ENCODE results near the gene TRAPPC2. TPM values are rescaled to one million over a fixed set of nuclear protein-coding genes. Genes with fewer than 3 reads are reported as not detected.

TRAPPC2 gene
- total and polyA plus RNA-seq, 9 of the 15 experiments (the other 6 are each of a cell fraction or from before 2014, with no cell fraction given), result 10.3 to 30.6 (median 18.6) TPM

- TF ChIP-seq, protein P1, sequence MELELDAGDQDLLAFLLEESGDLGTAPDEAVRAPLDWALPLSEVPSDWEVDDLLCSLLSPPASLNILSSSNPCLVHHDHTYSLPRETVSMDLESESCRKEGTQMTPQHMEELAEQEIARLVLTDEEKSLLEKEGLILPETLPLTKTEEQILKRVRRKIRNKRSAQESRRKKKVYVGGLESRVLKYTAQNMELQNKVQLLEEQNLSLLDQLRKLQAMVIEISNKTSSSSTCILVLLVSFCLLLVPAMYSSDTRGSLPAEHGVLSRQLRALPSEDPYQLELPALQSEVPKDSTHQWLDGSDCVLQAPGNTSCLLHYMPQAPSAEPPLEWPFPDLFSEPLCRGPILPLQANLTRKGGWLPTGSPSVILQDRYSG (tag; conservative IDR thresholded peaks at IDR 0.05; ENCODE audit: low read depth), result no peak
- TF ChIP-seq, protein P2, sequence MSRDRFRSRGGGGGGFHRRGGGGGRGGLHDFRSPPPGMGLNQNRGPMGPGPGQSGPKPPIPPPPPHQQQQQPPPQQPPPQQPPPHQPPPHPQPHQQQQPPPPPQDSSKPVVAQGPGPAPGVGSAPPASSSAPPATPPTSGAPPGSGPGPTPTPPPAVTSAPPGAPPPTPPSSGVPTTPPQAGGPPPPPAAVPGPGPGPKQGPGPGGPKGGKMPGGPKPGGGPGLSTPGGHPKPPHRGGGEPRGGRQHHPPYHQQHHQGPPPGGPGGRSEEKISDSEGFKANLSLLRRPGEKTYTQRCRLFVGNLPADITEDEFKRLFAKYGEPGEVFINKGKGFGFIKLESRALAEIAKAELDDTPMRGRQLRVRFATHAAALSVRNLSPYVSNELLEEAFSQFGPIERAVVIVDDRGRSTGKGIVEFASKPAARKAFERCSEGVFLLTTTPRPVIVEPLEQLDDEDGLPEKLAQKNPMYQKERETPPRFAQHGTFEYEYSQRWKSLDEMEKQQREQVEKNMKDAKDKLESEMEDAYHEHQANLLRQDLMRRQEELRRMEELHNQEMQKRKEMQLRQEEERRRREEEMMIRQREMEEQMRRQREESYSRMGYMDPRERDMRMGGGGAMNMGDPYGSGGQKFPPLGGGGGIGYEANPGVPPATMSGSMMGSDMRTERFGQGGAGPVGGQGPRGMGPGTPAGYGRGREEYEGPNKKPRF (IDR thresholded peaks at IDR 0.05; ENCODE audit: low read depth, low read length), result no peak
- TF ChIP-seq, protein P3, sequence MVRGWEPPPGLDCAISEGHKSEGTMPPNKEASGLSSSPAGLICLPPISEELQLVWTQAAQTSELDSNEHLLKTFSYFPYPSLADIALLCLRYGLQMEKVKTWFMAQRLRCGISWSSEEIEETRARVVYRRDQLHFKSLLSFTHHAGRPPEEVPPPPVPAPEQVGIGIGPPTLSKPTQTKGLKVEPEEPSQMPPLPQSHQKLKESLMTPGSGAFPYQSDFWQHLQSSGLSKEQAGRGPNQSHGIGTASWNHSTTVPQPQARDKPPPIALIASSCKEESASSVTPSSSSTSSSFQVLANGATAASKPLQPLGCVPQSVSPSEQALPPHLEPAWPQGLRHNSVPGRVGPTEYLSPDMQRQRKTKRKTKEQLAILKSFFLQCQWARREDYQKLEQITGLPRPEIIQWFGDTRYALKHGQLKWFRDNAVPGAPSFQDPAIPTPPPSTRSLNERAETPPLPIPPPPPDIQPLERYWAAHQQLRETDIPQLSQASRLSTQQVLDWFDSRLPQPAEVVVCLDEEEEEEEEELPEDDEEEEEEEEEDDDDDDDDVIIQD (CRISPR knock-in tag; IDR thresholded peaks at IDR 0.05), result no peak
- no peak for TF ChIP-seq MED1 (CRISPR knock-in tag; IDR thresholded peaks at IDR 0.05; ENCODE audit: borderline replicate concordance)
- no peak for TF ChIP-seq ARHGAP35 (IDR thresholded peaks at IDR 0.05; ENCODE audit: partially characterized antibody)
- TF ChIP-seq ZNF589 (CRISPR knock-in tag; IDR thresholded peaks at IDR 0.05; ENCODE audit: low read depth), result no peak
- no peak for TF ChIP-seq CUX1 (CRISPR knock-in tag; IDR thresholded peaks at IDR 0.05)
- TF ChIP-seq FOXK1 (CRISPR knock-in tag; IDR thresholded peaks at IDR 0.05; ENCODE audit: borderline replicate concordance), result no peak
- TF ChIP-seq OTX1 (CRISPR knock-in tag; IDR thresholded peaks at IDR 0.05), result no peak
- no peak for TF ChIP-seq CBFB (CRISPR knock-in tag; IDR thresholded peaks at IDR 0.05)
- no peak for TF ChIP-seq ILK (tag; IDR thresholded peaks at IDR 0.05; ENCODE audit: borderline replicate concordance, low read depth)
- TF ChIP-seq JUNB (CRISPR knock-in tag; conservative IDR thresholded peaks at IDR 0.05), result no peak
- peak; percentile 59 for TF ChIP-seq NFE2 (IDR thresholded peaks at IDR 0.05; ENCODE audit: low read depth)
- 0 out of 2 replicates have a peak, but pooled peaks have one; percentile 10 for TF ChIP-seq ZKSCAN1 (IDR thresholded peaks at IDR 0.05; ENCODE audit: low read depth, low read length)
- no peak for TF ChIP-seq HLTF (IDR thresholded peaks at IDR 0.05)
- TF ChIP-seq XRCC4 (IDR thresholded peaks at IDR 0.05; ENCODE audit: extremely low read depth, insufficient read depth, insufficient read length), result no peak
- TF ChIP-seq NR2F6 (CRISPR knock-in tag; IDR thresholded peaks at IDR 0.05), result no peak
- TF ChIP-seq NFE2L1 (tag; IDR thresholded peaks at IDR 0.05; ENCODE audit: borderline replicate concordance, low read depth), result no peak
- no peak for TF ChIP-seq POLR3G (IDR thresholded peaks at IDR 0.05; ENCODE audit: extremely low read depth, insufficient read length, insufficient replicate concordance)
- TF ChIP-seq IRF2 (CRISPR knock-in tag; IDR thresholded peaks at IDR 0.05), result no peak
These were observed 65.1 kb downstream of the TRAPPC2 start (continued) for GRCh38 chrX:13669246-13669737.

Data from K562 (cell line).